AG09319 (cell line): ENCODE data around the gene CATSPER3.

Experiments used
- DNase-seq: peaks from one replicate; pipeline ENCODE4 v3.0.0-alpha.2; 2010; ENCODE audit warnings: low read depth; ENCODE audit errors: extremely low read depth
- TF ChIP-seq, protein P1 (sequence below): IDR thresholded peaks from 2 replicates; pipeline ENCODE4 v1.5.1; 2011; ENCODE audit warnings: low read depth, mild to moderate bottlenecking, inconsistent platforms, low read length, moderate library complexity

CATSPER3 gene

DNA sequence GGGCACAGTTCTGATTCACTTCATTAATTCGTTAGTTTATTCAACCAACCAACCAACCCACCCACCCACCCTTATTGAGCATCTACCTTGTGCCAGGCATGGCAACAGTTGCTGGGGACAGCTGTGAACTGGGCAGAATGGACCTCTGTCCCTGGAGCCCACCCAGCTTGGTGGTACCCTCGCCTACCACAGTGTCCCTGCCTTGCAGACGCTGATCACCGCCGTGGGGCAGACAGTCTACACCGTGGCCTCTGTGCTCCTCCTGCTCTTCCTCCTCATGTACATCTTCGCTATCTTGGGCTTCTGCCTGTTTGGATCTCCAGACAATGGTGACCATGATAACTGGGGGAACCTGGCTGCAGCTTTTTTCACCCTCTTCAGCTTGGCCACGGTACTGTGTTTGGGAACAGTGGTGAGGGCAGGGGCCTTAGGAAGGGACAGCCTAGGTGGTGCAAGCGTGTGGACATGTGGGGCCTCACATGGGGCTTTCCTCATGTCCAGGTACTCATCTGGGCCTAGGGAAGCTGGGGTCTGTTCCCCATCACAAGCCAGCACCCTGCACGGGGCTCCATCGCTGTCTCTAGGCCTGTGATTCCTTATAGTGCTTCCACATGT lies 40.1 kb downstream of the CATSPER3 start:
- TF ChIP-seq, protein P1, sequence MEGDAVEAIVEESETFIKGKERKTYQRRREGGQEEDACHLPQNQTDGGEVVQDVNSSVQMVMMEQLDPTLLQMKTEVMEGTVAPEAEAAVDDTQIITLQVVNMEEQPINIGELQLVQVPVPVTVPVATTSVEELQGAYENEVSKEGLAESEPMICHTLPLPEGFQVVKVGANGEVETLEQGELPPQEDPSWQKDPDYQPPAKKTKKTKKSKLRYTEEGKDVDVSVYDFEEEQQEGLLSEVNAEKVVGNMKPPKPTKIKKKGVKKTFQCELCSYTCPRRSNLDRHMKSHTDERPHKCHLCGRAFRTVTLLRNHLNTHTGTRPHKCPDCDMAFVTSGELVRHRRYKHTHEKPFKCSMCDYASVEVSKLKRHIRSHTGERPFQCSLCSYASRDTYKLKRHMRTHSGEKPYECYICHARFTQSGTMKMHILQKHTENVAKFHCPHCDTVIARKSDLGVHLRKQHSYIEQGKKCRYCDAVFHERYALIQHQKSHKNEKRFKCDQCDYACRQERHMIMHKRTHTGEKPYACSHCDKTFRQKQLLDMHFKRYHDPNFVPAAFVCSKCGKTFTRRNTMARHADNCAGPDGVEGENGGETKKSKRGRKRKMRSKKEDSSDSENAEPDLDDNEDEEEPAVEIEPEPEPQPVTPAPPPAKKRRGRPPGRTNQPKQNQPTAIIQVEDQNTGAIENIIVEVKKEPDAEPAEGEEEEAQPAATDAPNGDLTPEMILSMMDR = no peak
- DNase-seq = no peak

DNA sequence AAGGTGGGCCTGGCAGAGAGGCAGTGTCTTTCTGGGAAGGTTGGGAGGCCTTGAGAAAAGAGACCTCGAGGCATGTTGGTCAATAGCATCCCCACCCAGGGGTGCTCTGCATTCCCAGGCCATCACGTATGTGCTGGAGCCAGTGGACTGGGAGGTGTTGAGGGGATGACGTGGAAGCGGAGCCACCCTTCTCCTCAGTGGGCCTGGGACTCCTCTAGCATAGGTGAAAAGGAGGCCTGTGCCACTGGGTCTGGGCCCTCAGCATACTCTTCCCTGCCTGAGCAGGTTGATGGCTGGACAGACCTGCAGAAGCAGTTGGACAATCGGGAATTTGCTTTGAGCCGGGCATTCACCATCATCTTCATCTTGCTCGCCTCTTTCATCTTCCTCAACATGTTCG lies 40.8 kb downstream of the CATSPER3 start:
- DNase-seq = no peak
- TF ChIP-seq, protein P1 = no peak

DNA sequence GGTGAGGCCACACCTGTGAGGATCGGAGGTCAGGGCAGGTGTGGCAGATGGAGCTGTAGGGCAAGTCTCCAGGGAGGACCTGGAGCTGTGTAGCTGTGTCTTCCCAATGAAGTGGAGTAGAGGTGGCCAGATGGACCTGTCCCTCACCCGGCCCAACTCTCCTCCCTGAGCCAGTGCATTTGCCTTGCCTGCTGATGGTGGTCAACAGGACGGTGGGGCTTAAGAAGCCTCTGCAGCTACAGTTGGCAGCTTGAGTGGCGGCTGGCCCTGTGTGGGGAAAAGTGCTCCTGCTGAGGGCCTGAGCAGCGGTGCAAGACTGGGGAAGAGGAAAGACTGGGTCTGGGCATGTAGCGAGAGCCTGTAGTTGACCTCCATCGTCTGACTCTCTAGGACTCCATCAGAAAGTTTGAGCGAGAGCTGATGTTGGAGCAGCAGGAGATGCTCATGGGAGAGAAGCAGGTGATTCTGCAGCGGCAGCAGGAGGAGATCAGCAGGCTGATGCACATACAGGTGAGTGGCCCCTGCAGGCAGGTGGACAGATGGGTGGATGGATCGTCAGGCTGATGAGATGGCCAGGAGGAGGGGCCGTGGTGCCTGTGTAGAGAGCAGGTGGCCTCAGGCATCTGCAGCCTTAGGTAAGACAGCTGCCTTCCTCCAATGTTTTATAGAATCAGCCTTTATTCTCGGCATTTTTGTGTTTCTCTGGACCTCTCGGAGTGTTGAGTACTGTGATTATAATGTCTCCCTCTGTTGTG lies 41.5 kb downstream of the CATSPER3 start:
- TF ChIP-seq, protein P1 = no peak
- no peak for DNase-seq

DNA sequence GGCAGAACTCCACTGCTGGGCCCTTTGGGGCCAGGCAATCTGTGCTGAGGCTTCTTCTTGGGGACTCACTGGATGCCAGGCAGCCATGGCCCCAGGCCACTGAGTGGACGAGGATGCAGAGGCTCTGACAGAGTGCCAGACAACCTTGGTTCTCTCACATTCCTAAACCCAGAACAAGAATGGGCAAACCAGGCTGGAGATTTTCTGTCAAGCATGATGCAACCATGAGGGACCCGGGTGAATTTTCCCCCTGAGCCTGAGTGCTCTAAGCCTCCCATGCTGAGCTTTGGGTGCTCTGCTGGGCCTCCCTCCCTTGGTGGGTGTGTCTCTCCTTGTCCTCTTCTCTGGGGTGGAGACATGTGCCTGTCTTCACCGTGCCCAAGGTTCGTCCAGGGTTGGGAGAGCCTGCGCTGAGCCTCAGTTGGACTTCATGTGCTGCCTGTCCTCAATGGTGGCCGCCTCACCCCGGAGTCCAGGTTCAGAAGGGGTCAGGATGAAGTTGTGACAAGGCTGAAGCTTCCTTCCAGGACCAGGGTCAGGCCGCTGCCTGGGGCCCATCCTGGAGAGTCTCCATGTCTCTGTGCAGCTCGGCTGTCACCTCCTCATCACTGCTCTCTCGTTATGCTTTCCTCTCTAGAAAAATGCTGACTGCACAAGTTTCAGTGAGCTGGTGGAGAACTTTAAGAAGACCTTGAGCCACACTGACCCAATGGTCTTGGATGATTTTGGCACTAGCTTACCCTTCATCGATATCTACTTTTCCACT lies 42.2 kb downstream of the CATSPER3 start:
- TF ChIP-seq, protein P1 = no peak
- no peak for DNase-seq

DNA sequence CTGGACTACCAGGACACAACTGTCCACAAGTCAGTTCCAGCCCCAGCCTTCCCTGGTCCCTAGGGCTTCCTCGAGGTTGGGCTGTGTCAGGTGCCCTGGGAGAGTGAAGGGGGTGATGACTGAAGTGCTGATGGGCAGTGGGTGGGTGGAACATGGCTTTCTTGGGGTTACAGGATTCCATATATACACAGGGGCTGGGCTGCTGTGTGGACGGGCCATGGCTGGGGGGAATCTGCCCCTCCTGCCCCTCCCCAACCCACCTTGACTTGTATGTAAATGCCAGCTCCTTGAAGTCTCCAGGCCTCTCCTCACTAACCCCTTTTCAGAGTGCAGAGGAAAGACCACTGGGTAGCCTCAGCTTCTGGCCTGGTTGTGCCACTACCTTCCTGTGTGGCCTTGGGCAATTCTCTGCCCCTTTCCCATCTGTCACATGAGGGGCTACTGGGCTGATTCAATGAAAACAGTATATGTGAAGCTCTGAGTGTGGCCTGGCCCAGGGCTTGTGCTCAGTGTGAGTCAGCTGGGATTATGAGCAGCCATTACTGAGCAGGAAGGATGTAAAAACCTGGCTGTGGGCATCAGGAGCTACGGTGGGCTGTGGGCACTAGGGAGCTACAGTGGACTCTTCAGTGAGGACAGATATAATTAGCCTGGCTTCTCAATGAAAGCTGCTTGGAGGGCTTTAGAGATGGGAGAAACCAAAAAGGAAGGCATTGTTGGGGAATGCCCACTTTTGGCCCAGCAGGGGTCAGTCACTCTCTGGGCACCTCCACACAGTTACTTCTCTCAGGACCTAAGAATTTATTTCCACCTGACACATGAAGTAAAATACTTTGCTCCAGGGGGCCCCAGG lies 43.0 kb downstream of the CATSPER3 start:
- no peak for DNase-seq
- TF ChIP-seq, protein P1 = no peak; the same call in 1 of the 2 replicates

DNA sequence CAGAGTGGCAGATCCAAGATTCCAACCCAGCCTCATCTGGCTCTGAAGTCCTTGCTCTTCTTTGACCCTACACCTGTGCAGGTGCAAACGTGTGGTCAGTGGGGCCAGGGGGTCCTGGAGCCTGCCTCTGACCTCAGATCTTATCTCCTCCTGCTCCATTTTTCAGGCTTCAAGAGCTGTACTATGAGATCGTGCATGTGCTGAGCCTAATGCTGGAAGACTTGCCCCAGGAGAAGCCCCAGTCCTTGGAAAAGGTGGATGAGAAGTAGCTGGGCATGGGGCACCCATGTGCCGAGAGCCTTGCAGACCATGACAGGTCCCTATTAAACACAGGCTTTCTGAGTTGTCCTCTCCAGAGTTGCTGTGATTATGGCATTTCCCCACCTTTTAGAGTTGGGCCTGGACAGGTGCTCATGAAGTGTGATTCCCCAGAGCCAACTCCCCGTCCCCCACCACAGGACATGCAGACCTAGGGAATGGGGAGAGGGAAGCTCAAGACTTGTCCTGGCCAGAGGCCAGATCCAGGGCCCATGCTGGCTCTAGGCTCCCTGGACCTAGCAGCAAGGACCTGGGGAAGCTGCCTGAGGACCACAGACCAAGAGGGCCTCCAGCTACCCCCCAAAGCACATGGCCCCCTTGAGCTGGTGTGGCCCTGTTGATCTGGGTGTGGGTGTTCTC lies 43.8 kb downstream of the CATSPER3 start:
- TF ChIP-seq, protein P1 = no peak
- no peak for DNase-seq
